ENCODE data around the gene CARMIL1.
"Not testable (repeated sequence)": the region's sequence is repeated elsewhere in the genome, so short reads cannot be mapped to it uniquely, and the experiment has no call there.

CARMIL1 gene

GRCh38 chr6:25270559-25270958 is 8.6 kb upstream of the CARMIL1 start:
- no peak for DNase-seq (ENCODE audit: low read depth, low spot score)

GRCh38 chr6:25275436-25275835 is 3.7 kb upstream of the CARMIL1 start:
- no peak overlapping the region for H3K4me3 ChIP-seq (ENCODE audit: low read length)
- no peak for DNase-seq (ENCODE audit: low read depth, low spot score)

More at GRCh38 chr6:25270559-25270958, 8.6 kb upstream of the CARMIL1 start:
- no peak overlapping the region for H3K4me3 ChIP-seq (ENCODE audit: low read length)

GRCh38 chr6:25277386-25277785 is 1.8 kb upstream of the CARMIL1 start:
- H3K4me3 ChIP-seq (ENCODE audit: low read length) = no peak overlapping the region
- DNase-seq (ENCODE audit: low read depth, low spot score) = no peak

- no peak for DNase-seq (ENCODE audit: low read depth, low spot score)
- H3K4me3 ChIP-seq (ENCODE audit: low read length) = no peak overlapping the region
Observed at GRCh38 chr6:25277857-25278256, 1.3 kb upstream of the CARMIL1 start.

GRCh38 chr6:25278261-25278913 is 787 bp upstream of the CARMIL1 start:
- DNase-seq (ENCODE audit: low read depth, low spot score) = no peak
- peak overlapping the region; percentile 51 for H3K4me3 ChIP-seq (ENCODE audit: low read length)

GRCh38 chr6:25279748-25280343 is 672 bp downstream of the CARMIL1 start:
- no peak for DNase-seq (ENCODE audit: low read depth, low spot score)
- peak overlapping the region; percentile 51 for H3K4me3 ChIP-seq (ENCODE audit: low read length)

- no peak overlapping the region for H3K4me3 ChIP-seq (ENCODE audit: low read length)
- DNase-seq (ENCODE audit: low read depth, low spot score) = no peak
Observed at GRCh38 chr6:25280344-25281074, 1.3 kb downstream of the CARMIL1 start.

GRCh38 chr6:25286891-25287290 is 7.7 kb downstream of the CARMIL1 start:
- DNase-seq (ENCODE audit: low read depth, low spot score) = no peak
- H3K4me3 ChIP-seq (ENCODE audit: low read length) = no peak overlapping the region

- H3K4me3 ChIP-seq (ENCODE audit: low read length) = no peak overlapping the region
- DNase-seq (ENCODE audit: low read depth, low spot score) = no peak
Observed at GRCh38 chr6:25287941-25288340, 8.8 kb downstream of the CARMIL1 start.

- H3K4me3 ChIP-seq (ENCODE audit: low read length) = no peak overlapping the region
- DNase-seq (ENCODE audit: low read depth, low spot score) = no peak
Observed at GRCh38 chr6:25288518-25288917, 9.3 kb downstream of the CARMIL1 start.

GRCh38 chr6:25290306-25291060 is 11.3 kb downstream of the CARMIL1 start:
- H3K4me3 ChIP-seq (ENCODE audit: low read length) = no peak overlapping the region
- DNase-seq (ENCODE audit: low read depth, low spot score) = no peak

GRCh38 chr6:25292384-25292783 is 13.2 kb downstream of the CARMIL1 start:
- H3K4me3 ChIP-seq (ENCODE audit: low read length) = no peak overlapping the region
- no peak for DNase-seq (ENCODE audit: low read depth, low spot score)

GRCh38 chr6:25295651-25296050 is 16.5 kb downstream of the CARMIL1 start:
- no peak for DNase-seq (ENCODE audit: low read depth, low spot score)
- H3K4me3 ChIP-seq (ENCODE audit: low read length) = no peak overlapping the region

- H3K4me3 ChIP-seq (ENCODE audit: low read length) = no peak overlapping the region
- no peak for DNase-seq (ENCODE audit: low read depth, low spot score)
Observed at GRCh38 chr6:25296217-25296905, 17.2 kb downstream of the CARMIL1 start.

- no peak overlapping the region for H3K4me3 ChIP-seq (ENCODE audit: low read length)
- DNase-seq (ENCODE audit: low read depth, low spot score) = no peak
Observed at GRCh38 chr6:25297039-25297441, 17.9 kb downstream of the CARMIL1 start.

- no peak overlapping the region for H3K4me3 ChIP-seq (ENCODE audit: low read length)
- DNase-seq (ENCODE audit: low read depth, low spot score) = no peak
Observed at GRCh38 chr6:25297823-25298522, 18.8 kb downstream of the CARMIL1 start.

GRCh38 chr6:25298523-25298865 is 19.3 kb downstream of the CARMIL1 start:
- H3K4me3 ChIP-seq (ENCODE audit: low read length); DNase-seq (ENCODE audit: low read depth, low spot score): not testable (repeated sequence)

- no peak for DNase-seq (ENCODE audit: low read depth, low spot score)
- no peak overlapping the region for H3K4me3 ChIP-seq (ENCODE audit: low read length)
Observed at GRCh38 chr6:25301362-25301761, 22.2 kb downstream of the CARMIL1 start.

GRCh38 chr6:25302151-25302550 is 23.0 kb downstream of the CARMIL1 start:
- DNase-seq (ENCODE audit: low read depth, low spot score) = no peak

More at GRCh38 chr6:25302151-25302550, 23.0 kb downstream of the CARMIL1 start:
- no peak overlapping the region for H3K4me3 ChIP-seq (ENCODE audit: low read length)
